Endodermal cell (in vitro differentiated cells): ENCODE data around the gene SGF29. TPM values are rescaled to one million over a fixed set of nuclear protein-coding genes. Genes with fewer than 3 reads are reported as not detected.
"Not testable (repeated sequence)": the region's sequence is repeated elsewhere in the genome, so short reads cannot be mapped to it uniquely, and the experiment has no call there.

Experiments used
- DNase-seq: peaks from one replicate; pipeline ENCODE4 v3.0.0-alpha.2; 2017
- H3K27ac ChIP-seq: 2 replicates; pipeline ENCODE4 v1.5.1; 2013; ENCODE audit warnings: mild to moderate bottlenecking, low read depth, low read length, moderate library complexity
- H3K27me3 ChIP-seq: 2 replicates; pipeline ENCODE4 v1.6.1; 2013; ENCODE audit warnings: mild to moderate bottlenecking, low read length, moderate library complexity; ENCODE audit not compliant: insufficient read depth, control insufficient read depth, poor library complexity, severe bottlenecking
- H3K36me3 ChIP-seq: 2 replicates; pipeline ENCODE4 v1.7.0; 2013; ENCODE audit warnings: mild to moderate bottlenecking, low read length, moderate library complexity; ENCODE audit not compliant: control insufficient read depth, insufficient read depth
- H3K4me1 ChIP-seq: one replicate; pipeline ENCODE4 v1.7.0; 2013; ENCODE audit warnings: low read length; ENCODE audit not compliant: control insufficient read depth, insufficient read depth
- H3K4me3 ChIP-seq: 2 replicates; pipeline ENCODE4 v1.5.1; 2013; ENCODE audit warnings: mild to moderate bottlenecking, low read length, moderate library complexity
- H3K9ac ChIP-seq: 2 replicates; pipeline ENCODE4 v1.6.1; 2013; ENCODE audit warnings: mild to moderate bottlenecking, low read length, moderate library complexity; ENCODE audit not compliant: poor library complexity, severe bottlenecking; ENCODE audit errors: extremely low read depth
- H3K9me3 ChIP-seq: 2 replicates; pipeline ENCODE4 v1.6.1; 2013; ENCODE audit warnings: mild to moderate bottlenecking, low read length, moderate library complexity; ENCODE audit not compliant: control insufficient read depth
- H3K27ac Mint-ChIP-seq: 2 replicates; pipeline ENCODE4 v1.8.0; 2020; ENCODE audit warnings: mixed read lengths
- H3K27me3 Mint-ChIP-seq: 2 replicates; pipeline ENCODE4 v1.8.0; 2021; ENCODE audit warnings: mild to moderate bottlenecking, mixed read lengths; ENCODE audit not compliant: insufficient read depth
- H3K36me3 Mint-ChIP-seq: 2 replicates; pipeline ENCODE4 v1.8.0; 2020; ENCODE audit warnings: low read depth, mixed read lengths
- H3K4me1 Mint-ChIP-seq: 2 replicates; pipeline ENCODE4 v1.8.0; 2020; ENCODE audit warnings: mixed read lengths
- H3K4me3 Mint-ChIP-seq: 2 replicates; pipeline ENCODE4 v1.8.0; 2020; ENCODE audit warnings: mild to moderate bottlenecking, moderate library complexity, mixed read lengths
- H3K9me3 Mint-ChIP-seq: 2 replicates; pipeline ENCODE4 v1.8.0; 2020; ENCODE audit warnings: mild to moderate bottlenecking, mixed read lengths
- WGBS, 2 experiments: methylation state at CpG; one replicate each; pipeline versions ENCODE4 v1.1.5 to v1.1.7; 2013; ENCODE audit warnings: missing lambda C conversion rate in 2 of 2, mixed read lengths in 1 of 2; ENCODE audit not compliant: insufficient coverage in 1 of 2, insufficient read length in 1 of 2; 5-methylcytosine and 5-hydroxymethylcytosine counted together
- total RNA-seq, 2 donors: library from RNA; stranded (reverse); fragmentation: NEBNext Ultra II Directional in 1 of 2; extraction: Animal tissue kit (Norgen Biotek cat#: 25700) in 1 of 2; gene quantifications; 2 replicates in 1 of 2; 3 replicates in 1 of 2; pipeline ENCODE4 v1.2.1, GENCODE V29; 2021
- TF ChIP-seq, protein P1 (sequence below): fragments of 200-600 bp; sonication (generic); conservative IDR thresholded peaks from 2 replicates; pipeline ENCODE4 v1.5.0; 2021; ENCODE audit warnings: antibody characterized with exemption, mild to moderate bottlenecking

The SGF29 gene
- total RNA-seq, 2 donors from 2014 or later: 16.5 to 18.9 TPM

GRCh38 chr16:28614561-28614960 is 60.8 kb downstream of the SGF29 start:
- not testable (repeated sequence) for H3K27me3 ChIP-seq, H3K4me1 ChIP-seq, H3K4me3 Mint-ChIP-seq, H3K4me3 ChIP-seq, H3K9me3 ChIP-seq, H3K27ac ChIP-seq, DNase-seq, H3K4me1 Mint-ChIP-seq, H3K27ac Mint-ChIP-seq, H3K36me3 ChIP-seq, H3K36me3 Mint-ChIP-seq, H3K9ac ChIP-seq, H3K9me3 Mint-ChIP-seq, H3K27me3 Mint-ChIP-seq
- 98% methylated on average over 5 of the region's 16 CpGs; no CpG with 5 or more reads in 1 of the 2 experiments for WGBS, 2 experiments

- not testable (repeated sequence) for H3K9me3 ChIP-seq, H3K4me1 ChIP-seq, H3K27ac ChIP-seq, H3K36me3 Mint-ChIP-seq, H3K27ac Mint-ChIP-seq, H3K36me3 ChIP-seq, H3K9me3 Mint-ChIP-seq, H3K27me3 ChIP-seq, H3K4me3 ChIP-seq, H3K4me3 Mint-ChIP-seq, H3K9ac ChIP-seq, H3K4me1 Mint-ChIP-seq, H3K27me3 Mint-ChIP-seq
- 40 to 63% methylated on average over 3 to 15 of the region's 24 CpGs for WGBS, 2 experiments
- DNase-seq: peak; percentile 76
- TF ChIP-seq, protein P1, sequence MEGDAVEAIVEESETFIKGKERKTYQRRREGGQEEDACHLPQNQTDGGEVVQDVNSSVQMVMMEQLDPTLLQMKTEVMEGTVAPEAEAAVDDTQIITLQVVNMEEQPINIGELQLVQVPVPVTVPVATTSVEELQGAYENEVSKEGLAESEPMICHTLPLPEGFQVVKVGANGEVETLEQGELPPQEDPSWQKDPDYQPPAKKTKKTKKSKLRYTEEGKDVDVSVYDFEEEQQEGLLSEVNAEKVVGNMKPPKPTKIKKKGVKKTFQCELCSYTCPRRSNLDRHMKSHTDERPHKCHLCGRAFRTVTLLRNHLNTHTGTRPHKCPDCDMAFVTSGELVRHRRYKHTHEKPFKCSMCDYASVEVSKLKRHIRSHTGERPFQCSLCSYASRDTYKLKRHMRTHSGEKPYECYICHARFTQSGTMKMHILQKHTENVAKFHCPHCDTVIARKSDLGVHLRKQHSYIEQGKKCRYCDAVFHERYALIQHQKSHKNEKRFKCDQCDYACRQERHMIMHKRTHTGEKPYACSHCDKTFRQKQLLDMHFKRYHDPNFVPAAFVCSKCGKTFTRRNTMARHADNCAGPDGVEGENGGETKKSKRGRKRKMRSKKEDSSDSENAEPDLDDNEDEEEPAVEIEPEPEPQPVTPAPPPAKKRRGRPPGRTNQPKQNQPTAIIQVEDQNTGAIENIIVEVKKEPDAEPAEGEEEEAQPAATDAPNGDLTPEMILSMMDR: peak; percentile 81
These were observed 61.9 kb downstream of the SGF29 start for GRCh38 chr16:28615486-28616223.

- not testable (repeated sequence) for H3K27me3 Mint-ChIP-seq, H3K9ac ChIP-seq, H3K36me3 ChIP-seq, H3K4me1 Mint-ChIP-seq, H3K4me3 ChIP-seq, DNase-seq, H3K27me3 ChIP-seq, H3K27ac Mint-ChIP-seq, H3K36me3 Mint-ChIP-seq, H3K27ac ChIP-seq, H3K9me3 ChIP-seq, H3K9me3 Mint-ChIP-seq, H3K4me3 Mint-ChIP-seq, H3K4me1 ChIP-seq
- WGBS, 2 experiments: 84 to 88% methylated on average over 5 to 7 of the region's 7 CpGs
These were observed 62.5 kb downstream of the SGF29 start for GRCh38 chr16:28616224-28616577.

DNA sequence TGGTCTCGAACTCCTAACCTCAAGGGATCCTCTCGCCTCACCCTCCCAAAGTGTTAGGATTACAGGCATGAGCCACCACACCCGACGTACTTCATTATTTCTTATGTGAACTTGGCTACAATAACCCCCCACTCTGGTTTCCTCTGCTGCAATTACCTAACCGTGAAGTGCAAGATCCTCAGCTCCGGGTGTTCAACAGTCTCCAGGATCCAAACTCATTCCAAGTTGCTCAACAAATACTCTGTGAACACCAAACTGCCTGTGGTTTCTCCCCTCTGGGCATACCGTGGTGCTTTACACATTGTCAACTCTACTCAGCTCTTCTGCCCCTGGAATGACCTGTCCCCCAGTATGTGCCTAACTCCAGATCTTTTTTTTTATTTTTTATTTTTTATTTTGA is 62.9 kb downstream of the SGF29 start:
- TF ChIP-seq, protein P1: no peak
- DNase-seq: peak; percentile 31

More for the DNA sequence above, 62.9 kb downstream of the SGF29 start:
- Histone ChIP-seq H3K36me3 (no peaks in the 10 kb centered on the region), H3K9me3 (no peaks in the 10 kb centered on the region), H3K27me3 (no peaks in the 10 kb centered on the region), H3K4me1 (no peaks in the 10 kb centered on the region), H3K9ac (no peak overlapping the region), H3K27ac (no peak overlapping the region), H3K4me3 (no peak overlapping the region)
- no peak overlapping the region for H3K27ac Mint-ChIP-seq
- H3K36me3 Mint-ChIP-seq: no peaks in the 10 kb centered on the region
- 86 to 91% methylated on average over 7 of the region's 7 CpGs for WGBS, 2 experiments
- H3K4me1 Mint-ChIP-seq: peaks cover 3% of the 10 kb centered on the region
- H3K27me3 Mint-ChIP-seq: peaks cover 5% of the 10 kb centered on the region
- no peaks in the 10 kb centered on the region for H3K9me3 Mint-ChIP-seq
- no peak overlapping the region for H3K4me3 Mint-ChIP-seq
